Measurements from ENCODE around the gene RASL10A. TPM values are rescaled to one million over a fixed set of nuclear protein-coding genes. Genes with fewer than 3 reads are reported as not detected.
A peak's percentile ranks its signal among the peaks of the same experiment; 100 is the strongest.

RASL10A gene
- total and polyA plus RNA-seq, 9 of the 15 experiments (the other 6 are each of a cell fraction or from before 2014, with no cell fraction given) = 0.17 to 1.2 (median 0.45) TPM; not detected in 3

DNA sequence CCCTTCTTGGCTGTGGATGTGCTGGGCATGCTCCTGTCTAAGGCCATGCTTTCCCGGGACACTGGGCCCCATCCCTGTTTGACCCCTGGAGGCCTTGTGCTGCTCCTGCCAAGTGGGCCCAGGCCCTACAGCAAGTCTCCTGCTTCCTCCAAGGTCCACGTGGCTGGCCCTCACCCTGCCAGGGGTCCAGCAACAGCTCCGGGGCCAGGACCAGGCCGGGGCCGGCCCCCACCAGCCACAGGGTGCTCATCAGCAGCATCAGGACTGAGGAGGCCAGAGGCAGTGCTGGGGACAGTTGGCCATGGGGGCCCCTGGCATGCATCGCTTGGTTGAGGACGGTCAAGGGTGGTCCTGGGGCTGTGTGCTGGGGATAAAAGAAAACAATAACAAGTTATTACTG lies 50.2 kb downstream of the RASL10A start:
- Histone ChIP-seq H3K9me1 (ENCODE audit: control insufficient read depth, insufficient read depth, low read length) (no peaks in the 10 kb centered on the region), H3K4me1 (replicated peaks in 1 of 2; ENCODE audit: control insufficient read depth in 2 of 2, insufficient read depth in 2 of 2, low read length in 2 of 2) (peaks cover 19 to 30% of the 10 kb centered on the region in 2 experiments; a peak in 4 of 5 replicates), H3K4me2 (ENCODE audit: insufficient read depth, low read length) (no peak overlapping the region), H3K79me2 (ENCODE audit: control insufficient read depth, insufficient read depth, low read length) (peaks cover 48% of the 10 kb centered on the region), H4K20me1 (replicated peaks; ENCODE audit: control insufficient read depth, insufficient read depth, low read length) (peaks cover 18% of the 10 kb centered on the region), H3K9me3 (replicated peaks; ENCODE audit: control insufficient read depth, insufficient read depth, low read depth, low read length) (no peaks in the 10 kb centered on the region), H3K27ac (ENCODE audit: extremely low read depth, low read depth, low read length) (no peak overlapping the region), H2AFZ (ENCODE audit: low read depth, low read length) (no peak overlapping the region), H3K36me3 (ENCODE audit: control insufficient read depth, insufficient read depth, low read length) (peaks cover 45% of the 10 kb centered on the region), H3K27me3 (ENCODE audit: control insufficient read depth in 2 of 2, insufficient read depth in 2 of 2, low read length in 2 of 2) (no peaks in the 10 kb centered on the region), H3K4me3 (no peak overlapping the region), H3K9ac (ENCODE audit: insufficient read depth in 1 of 2, low read depth in 2 of 2, low read length in 2 of 2) (no peak overlapping the region)
- in situ Hi-C loops (cut with MboI) (no loop called here), intact Hi-C loops (cut with micrococcal nuclease) (loop anchor here (10.0 kb wide), 1 partner anchor 381 kb away; the partner anchor contains the start of gene ZNRF3)
- TF ChIP-seq FOXM1 (IDR thresholded peaks at IDR 0.05; ENCODE audit: low read depth) (no peak), FOXM1 (CRISPR knock-in tag; IDR thresholded peaks at IDR 0.05; ENCODE audit: low read depth) (no peak), POLR2G (IDR thresholded peaks at IDR 0.05; ENCODE audit: low read depth, low read length) (peak; percentile 42), EWSR1 (IDR thresholded peaks at IDR 0.05; ENCODE audit: borderline replicate concordance, low read depth, partially characterized antibody) (no peak), RBFOX2 (IDR thresholded peaks at IDR 0.05; ENCODE audit: low read depth, low read length) (peak; percentile 57)
- no peak for DNase-seq (ENCODE audit: extremely low read depth in 1 of 4, low spot score in 3 of 4)
- ChIA-PET POLR2A (interaction anchor here (1.5 kb wide), 1 partner anchor 10 kb away, joined by 3 read pairs; no protein-coding TSS in a partner anchor), CTCF (ENCODE audit: low intra/inter-chr PET ratio) (no interaction called here)
- FAIRE-seq = no peak
- 95% methylated on average over 6 of the region's 7 CpGs for WGBS (ENCODE audit: insufficient coverage, low coverage, missing lambda C conversion rate)
- no peak for ATAC-seq
- BruUV-seq (replicated peaks) = no TSS peak

GRCh38 chr22:29263791-29264276 lies 51.7 kb downstream of the RASL10A start:
- peaks cover 33% of the 10 kb centered on the region for H3K79me2 ChIP-seq (ENCODE audit: control insufficient read depth, insufficient read depth, low read length)
- no TSS peak for BruUV-seq (replicated peaks)
- no peaks in the 10 kb centered on the region for H3K9me1 ChIP-seq (ENCODE audit: control insufficient read depth, insufficient read depth, low read length)
- 96% methylated on average over 8 of the region's 14 CpGs for WGBS (ENCODE audit: insufficient coverage, low coverage, missing lambda C conversion rate)
- no peak overlapping the region for H3K27ac ChIP-seq (ENCODE audit: extremely low read depth, low read depth, low read length)
- peaks cover 6 to 41% of the 10 kb centered on the region in 2 experiments; a peak in 4 of 5 replicates for H3K4me1 ChIP-seq (replicated peaks in 1 of 2; ENCODE audit: control insufficient read depth in 2 of 2, insufficient read depth in 2 of 2, low read length in 2 of 2)
- no peaks in the 10 kb centered on the region for H3K27me3 ChIP-seq (ENCODE audit: control insufficient read depth in 2 of 2, insufficient read depth in 2 of 2, low read length in 2 of 2)
- peaks cover 37% of the 10 kb centered on the region for H3K36me3 ChIP-seq (ENCODE audit: control insufficient read depth, insufficient read depth, low read length)
- ATAC-seq (no peak), FAIRE-seq (no peak), DNase-seq (ENCODE audit: extremely low read depth in 1 of 4, low spot score in 3 of 4) (no peak)
- POLR2A ChIA-PET = interaction anchor here (0.6 kb wide), 1 partner anchor 44 kb away, joined by 3 read pairs; no protein-coding TSS in a partner anchor
- H3K9me3 ChIP-seq (replicated peaks; ENCODE audit: control insufficient read depth, insufficient read depth, low read depth, low read length) = no peaks in the 10 kb centered on the region
- peaks cover 3% of the 10 kb centered on the region; the same call in 1 of the 2 replicates for H4K20me1 ChIP-seq (replicated peaks; ENCODE audit: control insufficient read depth, insufficient read depth, low read length)
- CTCF ChIA-PET (ENCODE audit: low intra/inter-chr PET ratio) = no interaction called here
- in situ Hi-C loops (cut with MboI) (no loop called here), intact Hi-C loops (cut with micrococcal nuclease) (loop anchor here (10.0 kb wide), 1 partner anchor 379 kb away; the partner anchor contains the start of gene ZNRF3)
- H3K4me3 ChIP-seq = no peak overlapping the region
- no peak overlapping the region for H2AFZ ChIP-seq (ENCODE audit: low read depth, low read length)
- no peak overlapping the region for H3K4me2 ChIP-seq (ENCODE audit: insufficient read depth, low read length)
- no peak overlapping the region for H3K9ac ChIP-seq (ENCODE audit: insufficient read depth in 1 of 2, low read depth in 2 of 2, low read length in 2 of 2)
- TF ChIP-seq, protein P1, sequence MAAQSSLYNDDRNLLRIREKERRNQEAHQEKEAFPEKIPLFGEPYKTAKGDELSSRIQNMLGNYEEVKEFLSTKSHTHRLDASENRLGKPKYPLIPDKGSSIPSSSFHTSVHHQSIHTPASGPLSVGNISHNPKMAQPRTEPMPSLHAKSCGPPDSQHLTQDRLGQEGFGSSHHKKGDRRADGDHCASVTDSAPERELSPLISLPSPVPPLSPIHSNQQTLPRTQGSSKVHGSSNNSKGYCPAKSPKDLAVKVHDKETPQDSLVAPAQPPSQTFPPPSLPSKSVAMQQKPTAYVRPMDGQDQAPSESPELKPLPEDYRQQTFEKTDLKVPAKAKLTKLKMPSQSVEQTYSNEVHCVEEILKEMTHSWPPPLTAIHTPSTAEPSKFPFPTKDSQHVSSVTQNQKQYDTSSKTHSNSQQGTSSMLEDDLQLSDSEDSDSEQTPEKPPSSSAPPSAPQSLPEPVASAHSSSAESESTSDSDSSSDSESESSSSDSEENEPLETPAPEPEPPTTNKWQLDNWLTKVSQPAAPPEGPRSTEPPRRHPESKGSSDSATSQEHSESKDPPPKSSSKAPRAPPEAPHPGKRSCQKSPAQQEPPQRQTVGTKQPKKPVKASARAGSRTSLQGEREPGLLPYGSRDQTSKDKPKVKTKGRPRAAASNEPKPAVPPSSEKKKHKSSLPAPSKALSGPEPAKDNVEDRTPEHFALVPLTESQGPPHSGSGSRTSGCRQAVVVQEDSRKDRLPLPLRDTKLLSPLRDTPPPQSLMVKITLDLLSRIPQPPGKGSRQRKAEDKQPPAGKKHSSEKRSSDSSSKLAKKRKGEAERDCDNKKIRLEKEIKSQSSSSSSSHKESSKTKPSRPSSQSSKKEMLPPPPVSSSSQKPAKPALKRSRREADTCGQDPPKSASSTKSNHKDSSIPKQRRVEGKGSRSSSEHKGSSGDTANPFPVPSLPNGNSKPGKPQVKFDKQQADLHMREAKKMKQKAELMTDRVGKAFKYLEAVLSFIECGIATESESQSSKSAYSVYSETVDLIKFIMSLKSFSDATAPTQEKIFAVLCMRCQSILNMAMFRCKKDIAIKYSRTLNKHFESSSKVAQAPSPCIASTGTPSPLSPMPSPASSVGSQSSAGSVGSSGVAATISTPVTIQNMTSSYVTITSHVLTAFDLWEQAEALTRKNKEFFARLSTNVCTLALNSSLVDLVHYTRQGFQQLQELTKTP (IDR thresholded peaks at IDR 0.05; ENCODE audit: low read depth in 1 of 2, partially characterized antibody in 2 of 2) = no peak
- peak; percentile 65 for TF ChIP-seq RBFOX2 (IDR thresholded peaks at IDR 0.05; ENCODE audit: low read depth, low read length)

Data from K562 (cell line).